GM19240 (cell line): ENCODE measurements around the gene DAB1.

Source experiments
- DNase-seq: peaks from one replicate; pipeline ENCODE4 v3.0.0; 2011; ENCODE audit warnings: low spot score; ENCODE audit not compliant: insufficient read length

The DAB1 gene

GRCh38 chr1:57277681-57278080 lies 146.2 kb downstream of the DAB1 start:
- no peak for DNase-seq

DNA sequence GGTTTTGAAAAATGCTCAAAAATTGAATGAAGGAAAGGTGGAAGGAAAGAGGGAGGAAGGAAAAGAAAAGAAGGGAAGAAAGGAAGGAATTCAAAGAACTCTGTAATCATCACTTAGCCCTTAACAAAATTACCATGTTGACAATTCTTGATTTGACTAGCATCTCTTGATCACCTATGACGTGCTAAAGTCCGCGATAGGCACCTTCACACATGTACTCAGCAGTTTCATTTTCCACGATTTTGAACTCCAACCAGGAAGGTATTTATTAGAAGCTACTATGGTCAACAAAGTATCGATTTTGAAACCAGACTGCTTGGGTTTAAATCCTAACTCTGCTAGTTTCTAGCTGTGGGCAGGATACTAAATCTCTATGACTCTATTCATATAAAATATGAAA lies 146.9 kb downstream of the DAB1 start:
- DNase-seq, result no peak

- no peak for DNase-seq
Observed at GRCh38 chr1:57272601-57273000, 151.3 kb downstream of the DAB1 start.

DNA sequence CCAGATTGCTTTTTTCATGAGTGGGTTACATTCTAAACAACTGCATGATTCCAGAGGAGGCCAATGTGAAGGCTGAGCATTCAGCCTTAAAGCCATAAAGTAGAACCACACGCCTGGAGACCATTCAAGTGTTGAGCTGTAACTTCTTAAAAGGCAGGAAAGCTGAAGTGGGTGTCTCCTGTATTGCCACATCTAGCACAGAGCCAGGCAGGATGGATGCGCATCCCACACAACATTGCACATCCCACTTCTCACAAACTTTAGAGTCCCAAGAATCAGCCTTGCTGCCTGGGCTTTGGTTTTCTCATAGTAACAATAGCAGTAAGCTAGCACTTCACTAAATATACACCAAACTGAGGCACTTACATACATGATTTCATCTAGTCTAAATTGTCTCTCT lies 151.7 kb downstream of the DAB1 start:
- DNase-seq, result no peak

GRCh38 chr1:57270927-57271698 lies 152.7 kb downstream of the DAB1 start:
- DNase-seq, result no peak

GRCh38 chr1:57269630-57270225 lies 154.1 kb downstream of the DAB1 start:
- DNase-seq, result no peak

DNA sequence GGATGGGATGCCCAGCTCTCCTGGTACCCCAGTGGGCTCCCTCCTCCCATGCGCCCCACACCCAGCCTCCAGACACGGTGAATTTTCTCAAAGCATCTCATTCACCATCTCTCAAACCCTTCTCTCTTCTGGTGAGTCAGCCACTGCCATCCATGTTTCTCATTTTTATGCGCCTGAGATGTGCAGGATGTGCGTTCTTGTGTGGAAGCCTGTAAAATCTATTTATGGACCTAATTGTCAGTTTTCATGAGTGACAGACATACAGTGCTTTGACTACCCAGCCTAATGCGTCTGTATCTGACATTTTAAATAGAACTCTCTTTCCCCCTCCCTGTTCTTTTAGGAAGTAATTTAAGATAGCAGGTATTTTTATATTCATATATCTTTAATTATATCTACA lies 158.8 kb downstream of the DAB1 start:
- DNase-seq, result no peak

GRCh38 chr1:57262472-57262871 lies 161.4 kb downstream of the DAB1 start:
- DNase-seq, result no peak

GRCh38 chr1:57258557-57259325 lies 165.1 kb downstream of the DAB1 start:
- no peak for DNase-seq

DNA sequence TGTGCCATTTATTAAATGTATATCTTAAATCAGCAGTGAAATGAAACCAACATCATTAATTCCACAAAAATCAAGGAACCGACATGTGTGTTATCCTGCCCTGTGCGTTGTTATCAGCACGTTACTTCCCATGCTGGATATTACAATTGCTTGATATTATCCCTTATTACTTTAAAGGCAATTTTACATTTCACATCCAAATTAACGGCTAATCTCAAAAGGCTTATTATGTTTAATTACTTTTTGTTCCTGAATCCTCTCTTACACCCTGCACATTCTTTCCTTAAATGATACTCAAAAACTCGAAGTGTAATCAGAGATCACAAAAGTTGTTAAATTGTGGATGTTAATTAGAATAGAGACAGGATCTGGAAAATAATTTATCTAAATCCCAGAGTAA lies 167.9 kb downstream of the DAB1 start:
- DNase-seq, result no peak

DNA sequence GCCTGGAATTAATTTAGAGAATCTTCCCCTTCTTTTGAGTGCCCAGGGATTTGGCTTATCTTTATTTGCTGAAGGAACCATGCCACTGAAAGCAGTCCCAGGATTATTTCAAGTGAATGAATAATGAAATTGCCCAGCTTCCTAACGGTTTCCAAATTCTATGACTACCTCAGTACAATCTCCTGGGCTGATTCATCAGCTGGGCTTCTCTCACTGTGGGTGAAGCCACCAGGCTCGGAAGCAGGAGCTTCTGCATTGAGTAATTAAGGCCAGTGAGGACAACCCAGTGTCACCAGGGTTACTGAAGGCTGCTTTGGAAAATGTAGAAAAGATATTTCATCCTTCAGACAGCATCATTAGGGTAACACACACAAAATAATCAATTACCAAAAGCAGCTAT lies 169.8 kb downstream of the DAB1 start:
- no peak for DNase-seq

DNA sequence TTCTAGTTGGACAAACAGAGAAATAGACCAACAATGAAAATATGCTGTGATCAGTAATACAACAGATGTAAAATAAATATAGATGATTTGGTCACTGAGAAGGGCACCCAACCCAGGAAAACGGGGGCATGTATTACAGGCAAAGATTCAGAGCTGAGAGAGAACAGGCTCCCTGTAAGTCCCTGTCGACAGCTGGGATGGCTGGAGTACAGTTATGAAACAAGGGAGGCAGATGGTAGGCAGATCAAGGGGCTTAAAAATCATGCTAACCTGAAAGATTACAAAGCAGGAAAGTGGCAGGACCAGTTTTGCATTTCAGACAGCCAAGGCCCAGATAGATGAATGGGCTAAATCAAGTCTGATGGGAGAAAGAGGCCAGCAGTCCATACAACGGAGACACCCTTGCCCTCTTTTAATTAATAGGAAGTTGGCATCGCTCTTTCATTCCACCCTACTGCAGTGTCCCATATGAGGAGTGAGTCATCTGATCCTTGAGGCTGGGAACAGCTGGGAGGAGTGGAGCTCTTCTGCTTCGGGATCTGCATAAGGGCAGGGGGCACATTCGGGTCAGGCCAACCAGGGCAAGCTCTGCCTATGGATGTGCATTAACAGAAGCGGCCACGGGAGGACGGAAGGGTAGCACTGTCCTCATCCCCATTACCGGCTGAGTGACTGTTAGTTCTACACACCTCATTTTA lies 171.1 kb downstream of the DAB1 start:
- DNase-seq, result no peak

- DNase-seq, result no peak
Observed at GRCh38 chr1:57250021-57250420, 173.8 kb downstream of the DAB1 start.

- no peak for DNase-seq
Observed at GRCh38 chr1:57249511-57249910, 174.3 kb downstream of the DAB1 start.

- no peak for DNase-seq
Observed at GRCh38 chr1:57248830-57249229, 175.0 kb downstream of the DAB1 start.

GRCh38 chr1:57238233-57238781 lies 185.6 kb downstream of the DAB1 start:
- no peak for DNase-seq

GRCh38 chr1:57235730-57236510 lies 187.9 kb downstream of the DAB1 start:
- DNase-seq, result no peak

- DNase-seq, result no peak
Observed at GRCh38 chr1:57234459-57234858, 189.4 kb downstream of the DAB1 start.

GRCh38 chr1:57232500-57232899 lies 191.4 kb downstream of the DAB1 start:
- DNase-seq, result no peak

- no peak for DNase-seq
Observed at GRCh38 chr1:57229998-57230397, 193.9 kb downstream of the DAB1 start.

DNA sequence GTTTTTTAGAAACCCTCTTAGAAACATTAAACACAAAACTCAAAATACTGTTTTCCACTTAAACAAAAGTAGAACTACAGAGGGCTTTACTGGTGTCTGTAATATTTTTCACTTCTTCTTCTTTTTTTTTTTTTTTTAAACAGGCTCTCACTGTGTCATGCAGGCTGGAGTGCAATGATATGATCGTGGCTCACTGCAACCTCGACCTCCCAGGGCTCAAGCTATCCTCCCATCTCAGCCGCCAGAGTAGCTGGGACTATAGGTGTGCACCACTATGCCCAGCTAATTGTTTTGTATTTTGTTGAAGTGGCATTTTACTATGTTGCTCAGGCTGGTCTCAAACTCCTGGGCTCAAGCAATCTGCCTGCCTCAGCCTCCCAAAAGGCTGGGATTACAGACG lies 194.8 kb downstream of the DAB1 start:
- DNase-seq, result no peak
